IMR-90 (cell line): ENCODE measurements around the gene PEX7. TPM values are rescaled to one million over a fixed set of nuclear protein-coding genes. Genes with fewer than 3 reads are reported as not detected.

ENCODE experiments used
- ATAC-seq: fragments of 200-7000 bp; cut with Tn5 transposase; 2 replicates; pipeline ENCODE4 v1.9.1; 2020; ENCODE audit warnings: low read depth, mild to moderate bottlenecking, moderate library complexity
- BruUV-seq: library from RNA; stranded (reverse); fragments of 400-500 nt; replicated peaks from 2 replicates; lab custom pipeline; 2021; lab: Mats Ljungman, UMichigan
- CTCF ChIA-PET: fragments of 300-600 bp; formaldehyde crosslinking; extraction: SDS; loops from one replicate; lab custom pipeline; 2021; ENCODE audit warnings: antibody characterized with exemption; lab: Yijun Ruan, JAX
- POLR2A ChIA-PET: fragments of 300-600 bp; sonication (Branson Sonifier 250); formaldehyde crosslinking; loops from one replicate; lab custom pipeline; 2022; ENCODE audit warnings: antibody characterized with exemption; ENCODE audit not compliant: unreplicated experiment; lab: Charles Lee
- DNase-seq: peaks from one replicate; pipeline ENCODE4 v3.0.0; 2013
- H2AFZ ChIP-seq: replicated peaks from 2 replicates; pipeline ENCODE3; 2013; ENCODE audit warnings: low read length, mild to moderate bottlenecking; ENCODE audit not compliant: poor library complexity
- H2AK5ac ChIP-seq: 2 replicates; pipeline ENCODE4 v1.6.1; 2013; ENCODE audit warnings: low read depth, low read length, inconsistent platforms
- H2AK9ac ChIP-seq: replicated peaks from 2 replicates; pipeline ENCODE3; 2013; ENCODE audit warnings: mild to moderate bottlenecking, low read depth, low read length, moderate library complexity; ENCODE audit not compliant: poor library complexity
- H2BK120ac ChIP-seq: 2 replicates; pipeline ENCODE4 v1.6.1; 2013; ENCODE audit warnings: low read depth, low read length, inconsistent platforms
- H2BK15ac ChIP-seq: 3 replicates; pipeline ENCODE4 v1.6.1; 2013; ENCODE audit warnings: low read depth, low read length, inconsistent platforms
- H2BK20ac ChIP-seq: 2 replicates; pipeline ENCODE4 v1.6.1; 2013; ENCODE audit warnings: low read depth, mild to moderate bottlenecking, inconsistent platforms, low read length, moderate library complexity
- H2BK5ac ChIP-seq: 2 replicates; pipeline ENCODE4 v1.6.1; 2013; ENCODE audit warnings: mild to moderate bottlenecking, low read depth, low read length, inconsistent platforms; ENCODE audit not compliant: poor library complexity, severe bottlenecking
- H3K14ac ChIP-seq: replicated peaks from 2 replicates; pipeline ENCODE4 v1.6.1; 2013; ENCODE audit warnings: low read depth, low read length, inconsistent platforms
- H3K18ac ChIP-seq: 2 replicates; pipeline ENCODE4 v1.6.1; 2013; ENCODE audit warnings: low read depth, low read length, control low read depth
- H3K23ac ChIP-seq: 2 replicates; pipeline ENCODE4 v1.6.1; 2013; ENCODE audit warnings: low read depth, low read length, inconsistent platforms
- H3K27ac ChIP-seq: 2 replicates; pipeline ENCODE4 v1.5.1; 2013; ENCODE audit warnings: mild to moderate bottlenecking, control low read depth, low read length; ENCODE audit not compliant: insufficient read depth
- H3K27me3 ChIP-seq: 2 replicates; pipeline ENCODE4 v1.6.1; 2013; ENCODE audit warnings: low read length; ENCODE audit not compliant: control insufficient read depth, insufficient read depth
- H3K36me3 ChIP-seq: 2 replicates; pipeline ENCODE4 v1.6.1; 2013; ENCODE audit warnings: low read length, mixed read lengths; ENCODE audit not compliant: control insufficient read depth, insufficient read depth
- H3K4ac ChIP-seq: 2 replicates; pipeline ENCODE4 v1.6.1; 2013; ENCODE audit warnings: low read depth, low read length, inconsistent platforms
- H3K4me1 ChIP-seq: 2 replicates; pipeline ENCODE4 v1.6.1; 2013; ENCODE audit warnings: low read length, mixed read lengths; ENCODE audit not compliant: control insufficient read depth, insufficient read depth
- H3K4me2 ChIP-seq: 2 replicates; pipeline ENCODE4 v1.6.1; 2013; ENCODE audit warnings: low read depth, mild to moderate bottlenecking, control low read depth, low read length, moderate library complexity
- H3K4me3 ChIP-seq: 2 replicates; pipeline ENCODE4 v1.5.1; 2013; ENCODE audit warnings: low read depth, mild to moderate bottlenecking, control low read depth, low read length, moderate library complexity; ENCODE audit not compliant: insufficient read depth
- H3K56ac ChIP-seq: 2 replicates; pipeline ENCODE4 v1.6.1; 2013; ENCODE audit warnings: low read length, inconsistent platforms; ENCODE audit not compliant: insufficient read depth; ENCODE audit errors: extremely low read depth
- H3K79me1 ChIP-seq, 2 experiments: 2 replicates each; pipeline ENCODE4 v1.6.1; 2013; ENCODE audit warnings: low read length in 2 of 2, inconsistent platforms in 1 of 2, low read depth in 1 of 2
- H3K9ac ChIP-seq: 2 replicates; pipeline ENCODE4 v1.6.1; 2013; ENCODE audit warnings: low read depth, low read length, control low read depth
- H3K9me1 ChIP-seq: 2 replicates; pipeline ENCODE4 v1.6.1; 2013; ENCODE audit warnings: low read length, inconsistent platforms; ENCODE audit not compliant: insufficient read depth
- H3K9me3 ChIP-seq: 2 replicates; pipeline ENCODE4 v1.6.1; 2013; ENCODE audit warnings: low read length; ENCODE audit not compliant: control insufficient read depth, insufficient read depth
- H4K20me1 ChIP-seq: 2 replicates; pipeline ENCODE4 v1.6.1; 2013; ENCODE audit warnings: low read length, inconsistent platforms; ENCODE audit not compliant: insufficient read depth
- H4K5ac ChIP-seq: 2 replicates; pipeline ENCODE4 v1.6.1; 2013; ENCODE audit warnings: mild to moderate bottlenecking, low read depth, low read length, control low read depth
- H4K8ac ChIP-seq, 2 experiments: 2 replicates each; pipeline ENCODE4 v1.6.1; 2013; ENCODE audit warnings: low read depth in 2 of 2, low read length in 2 of 2, control low read depth in 1 of 2, inconsistent platforms in 1 of 2
- H4K91ac ChIP-seq: 2 replicates; pipeline ENCODE4 v1.6.1; 2013; ENCODE audit warnings: low read depth, low read length, inconsistent platforms; ENCODE audit not compliant: insufficient read depth
- BHLHE40 ChIP-seq: fragments of 150-350 bp; IDR thresholded peaks from 2 replicates; pipeline ENCODE4 v1.6.1; 2016; ENCODE audit warnings: mild to moderate bottlenecking, low read depth, low read length
- CEBPB ChIP-seq: IDR thresholded peaks from 2 replicates; pipeline ENCODE4 v1.6.1; 2012; ENCODE audit warnings: low read depth, low read length, improper control_type of control experiment
- CHD1 ChIP-seq: IDR thresholded peaks from 2 replicates; pipeline ENCODE4 v1.6.1; 2012; ENCODE audit warnings: low read depth, low read length, improper control_type of control experiment
- FOS ChIP-seq: fragments of 150-350 bp; IDR thresholded peaks from 2 replicates; pipeline ENCODE4 v1.6.1; 2016; ENCODE audit warnings: low read depth, low read length
- MAFK ChIP-seq: IDR thresholded peaks from 2 replicates; pipeline ENCODE4 v1.6.1; 2012; ENCODE audit warnings: low read depth, low read length, improper control_type of control experiment
- MXI1 ChIP-seq: IDR thresholded peaks from 2 replicates; pipeline ENCODE4 v1.6.1; 2012; ENCODE audit warnings: low read depth, mild to moderate bottlenecking, low read length, moderate library complexity, borderline replicate concordance
- NFE2L2 ChIP-seq: fragments of 150-350 bp; IDR thresholded peaks from 2 replicates; pipeline ENCODE4 v1.6.1; 2016; ENCODE audit warnings: low read depth, mild to moderate bottlenecking, low read length
- POLR2A ChIP-seq: IDR thresholded peaks from 2 replicates; pipeline ENCODE4 v1.6.1; 2012; ENCODE audit warnings: mild to moderate bottlenecking, low read depth, low read length
- RAD21 ChIP-seq: IDR thresholded peaks from 2 replicates; pipeline ENCODE4 v1.6.1; 2012; ENCODE audit warnings: low read length, improper control_type of control experiment
- RCOR1 ChIP-seq: IDR thresholded peaks from 2 replicates; pipeline ENCODE4 v1.6.1; 2012; ENCODE audit warnings: mild to moderate bottlenecking, low read length, improper control_type of control experiment; ENCODE audit not compliant: insufficient replicate concordance
- RFX5 ChIP-seq: IDR thresholded peaks from 2 replicates; pipeline ENCODE4 v1.8.0; 2012; ENCODE audit warnings: low read depth, mild to moderate bottlenecking, low read length, moderate library complexity
- SMC3 ChIP-seq: fragments of 150-350 bp; IDR thresholded peaks from 2 replicates; pipeline ENCODE4 v1.6.1; 2016; ENCODE audit warnings: low read depth, mild to moderate bottlenecking, antibody characterized with exemption, low read length, moderate library complexity
- USF2 ChIP-seq: fragments of 150-350 bp; IDR thresholded peaks from 2 replicates; pipeline ENCODE4 v1.6.1; 2017; ENCODE audit warnings: mild to moderate bottlenecking, antibody characterized with exemption, low read length, low read depth
- WGBS, 2 experiments: methylation state at CpG; one replicate each; pipeline versions ENCODE4 v1.1.5 to v1.1.7; 2013; ENCODE audit warnings: missing lambda C conversion rate in 2 of 2; ENCODE audit not compliant: insufficient read length in 1 of 2; ENCODE audit errors: extremely low coverage in 2 of 2; 5-methylcytosine and 5-hydroxymethylcytosine counted together
- dilution Hi-C: fragments of 300-500 bp; cut with HindIII; formaldehyde crosslinking; loops from one replicate; pipeline ENCODE4 v1.14.3; 2018; ENCODE audit warnings: low sequenced_read_pairs; ENCODE audit not compliant: unreplicated experiment
- in situ Hi-C: fragments of 300-500 bp; cut with MboI; formaldehyde crosslinking; loops from 3 replicates; pipeline ENCODE4 v1.14.3; 2019; ENCODE audit warnings: low sequenced_read_pairs, inconsistent platforms, mixed read lengths
- intact Hi-C: fragments of 100-400 bp; cut with micrococcal nuclease; formaldehyde crosslinking; loops from 2 replicates; pipeline ENCODE4 v1.10.0; 2022
- polyA plus RNA-seq, 3 experiments: library from polyadenylated mRNA; depleted of rRNA; stranded (reverse); fragments of >200 nt; gene quantifications; 2 replicates each; pipeline ENCODE4 v1.2.3, GENCODE V29; 2012; ENCODE audit warnings: low replicate concordance in 1 of 3
- total RNA-seq: library from RNA; depleted of rRNA; stranded (reverse); fragments of >200 nt; gene quantifications from 2 replicates; pipeline ENCODE4 v1.2.3, GENCODE V29; 2012
- TF ChIP-seq, protein P1 (sequence below): conservative IDR thresholded peaks from 2 replicates; pipeline ENCODE4 v1.5.1; 2012; ENCODE audit warnings: mild to moderate bottlenecking, low read depth, low read length, improper control_type of control experiment

The PEX7 gene
- total and polyA plus RNA-seq, 2 of the 4 experiments (the other 2 are of a cell fraction), result 5.4 to 7.0 TPM

GRCh38 chr6:136792410-136793262, 29.8 kb upstream of the PEX7 start, which contains the start of gene MAP3K5:
Gene MAP3K5 (minus strand): TSS chr6:136792477. CDS start chr6:136792157, 320 bp downstream.
- Histone ChIP-seq H3K4me1 (peaks cover 6% of the 10 kb centered on the region), H3K4me3 (peak within 1 kb of the TSS; percentile 95), H2AFZ (peak within 1 kb of the TSS; percentile 96), H4K8ac (peak within 1 kb of the TSS; percentile 81 to 89), H3K14ac (peak within 1 kb of the TSS; percentile 68), H2AK9ac (peak within 1 kb of the TSS; percentile 74), H4K91ac (peak within 1 kb of the TSS; percentile 87), H3K9me1 (peaks cover 1% of the 10 kb centered on the region; the same call in 1 of the 2 replicates), H4K20me1 (no peaks in the 10 kb centered on the region), H2BK5ac (peak within 1 kb of the TSS; percentile 91), H3K36me3 (no peaks in the 10 kb centered on the region), H3K27me3 (no peaks in the 10 kb centered on the region), H3K56ac (peak within 1 kb of the TSS; percentile 85), H4K5ac (peak within 1 kb of the TSS; percentile 82), H2AK5ac (peak within 1 kb of the TSS; percentile 87), H3K4me2 (peak within 1 kb of the TSS; percentile 93), H3K9ac (peak within 1 kb of the TSS; percentile 92), H2BK20ac (peak within 1 kb of the TSS; percentile 64; the same call in 1 of the 2 replicates), H3K27ac (peak within 1 kb of the TSS; percentile 92), H3K79me1 (peaks cover 3 to 26% of the 10 kb centered on the region in 2 experiments; a peak in 3 of 4 replicates), H3K9me3 (no peaks in the 10 kb centered on the region), H3K4ac (peak within 1 kb of the TSS; percentile 74), H3K23ac (peak within 1 kb of the TSS; percentile 90), H3K18ac (peak within 1 kb of the TSS; percentile 90), H2BK15ac (peak within 1 kb of the TSS; percentile 98), H2BK120ac (peak within 1 kb of the TSS; percentile 80)
- intact Hi-C loops (loop anchor here (1.0 to 10.0 kb wide), 7 partner anchors 75 to 505 kb away; partner anchors contain the start of gene BCLAF1), dilution Hi-C loops (no loop called here), in situ Hi-C loops (loop anchor here (5.0 to 25.0 kb wide), 3 partner anchors 145 to 505 kb away; partner anchors contain the start of gene BCLAF1)
- BruUV-seq, result no TSS peak
- POLR2A ChIA-PET, result interaction anchor here (0.6 to 1.5 kb wide), 5 partner anchors 145 to 229 kb away, joined by 3 to 6 read pairs (median 4); no protein-coding TSS in a partner anchor
- 0% methylated on average over 1 of the region's 89 CpGs; no CpG with 5 or more reads in 1 of the 2 experiments for WGBS, 2 experiments
- ATAC-seq, result peak; percentile 74
- CTCF ChIA-PET, result interaction anchor here (0.5 to 1.8 kb wide), 25 partner anchors 9 to 267 kb away, joined by 3 to 41 read pairs (median 5); partner anchors contain the start of gene PEX7
- peak; percentile 85 for DNase-seq
- TF ChIP-seq MXI1, result peak; percentile 12; the same call in 1 of the 2 replicates
- peak; percentile 91 for TF ChIP-seq RAD21
- TF ChIP-seq USF2, result no peak
- peak; percentile 23; the same call in 1 of the 2 replicates for TF ChIP-seq CEBPB
- TF ChIP-seq NFE2L2, result no peak
- peak; percentile 86 for TF ChIP-seq SMC3
- TF ChIP-seq FOS, result no peak
- TF ChIP-seq BHLHE40, result peak; percentile 39; the same call in 1 of the 2 replicates
- TF ChIP-seq, protein P1, sequence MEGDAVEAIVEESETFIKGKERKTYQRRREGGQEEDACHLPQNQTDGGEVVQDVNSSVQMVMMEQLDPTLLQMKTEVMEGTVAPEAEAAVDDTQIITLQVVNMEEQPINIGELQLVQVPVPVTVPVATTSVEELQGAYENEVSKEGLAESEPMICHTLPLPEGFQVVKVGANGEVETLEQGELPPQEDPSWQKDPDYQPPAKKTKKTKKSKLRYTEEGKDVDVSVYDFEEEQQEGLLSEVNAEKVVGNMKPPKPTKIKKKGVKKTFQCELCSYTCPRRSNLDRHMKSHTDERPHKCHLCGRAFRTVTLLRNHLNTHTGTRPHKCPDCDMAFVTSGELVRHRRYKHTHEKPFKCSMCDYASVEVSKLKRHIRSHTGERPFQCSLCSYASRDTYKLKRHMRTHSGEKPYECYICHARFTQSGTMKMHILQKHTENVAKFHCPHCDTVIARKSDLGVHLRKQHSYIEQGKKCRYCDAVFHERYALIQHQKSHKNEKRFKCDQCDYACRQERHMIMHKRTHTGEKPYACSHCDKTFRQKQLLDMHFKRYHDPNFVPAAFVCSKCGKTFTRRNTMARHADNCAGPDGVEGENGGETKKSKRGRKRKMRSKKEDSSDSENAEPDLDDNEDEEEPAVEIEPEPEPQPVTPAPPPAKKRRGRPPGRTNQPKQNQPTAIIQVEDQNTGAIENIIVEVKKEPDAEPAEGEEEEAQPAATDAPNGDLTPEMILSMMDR, result peak; percentile 95
- no peak for TF ChIP-seq RFX5
- no peak for TF ChIP-seq MAFK
- TF ChIP-seq RCOR1, result no peak
- no peak for TF ChIP-seq CHD1
- TF ChIP-seq POLR2A, result no peak; the same call in 1 of the 2 replicates
